AG04450 (cell line): ENCODE results near the gene DAPP1. TPM values are rescaled to one million over a fixed set of nuclear protein-coding genes. Genes with fewer than 3 reads are reported as not detected.

Experiments
- CTCF ChIA-PET: fragments of 300-600, 350-600 bp; formaldehyde crosslinking; extraction: SDS; loops from one replicate; lab custom pipeline; 2022; ENCODE audit warnings: antibody characterized with exemption, inconsistent platforms; lab: Charles Lee
- POLR2A ChIA-PET: fragments of 350-600 bp; formaldehyde crosslinking; extraction: SDS; loops from one replicate; lab custom pipeline; 2021; ENCODE audit warnings: antibody characterized with exemption, inconsistent platforms; lab: Yijun Ruan, JAX
- DNase-seq: peaks from one replicate; pipeline ENCODE4 v3.0.0-alpha.2; 2011; ENCODE audit warnings: low read depth, low spot score
- H3K27ac ChIP-seq: one replicate; pipeline ENCODE4 v1.5.1; 2012; ENCODE audit warnings: low read depth, low read length, control low read depth
- H3K27me3 ChIP-seq: one replicate; pipeline ENCODE4 v1.6.0; 2012; ENCODE audit warnings: low read length; ENCODE audit not compliant: control insufficient read depth, insufficient read depth
- H3K4me3 ChIP-seq: 2 replicates; pipeline ENCODE4 v1.5.1; 2011; ENCODE audit warnings: mild to moderate bottlenecking, low read depth, low read length, control low read depth
- H3K9me3 ChIP-seq: 2 replicates; pipeline ENCODE4 v1.5.1; 2012; ENCODE audit warnings: low read length; ENCODE audit not compliant: control insufficient read depth, insufficient read depth
- CTCF ChIP-seq: IDR thresholded peaks from 2 replicates; pipeline ENCODE4 v1.5.1; 2011; ENCODE audit warnings: low read depth, low read length, control low read depth, inconsistent platforms
- polyA plus RNA-seq: library from polyadenylated mRNA; depleted of rRNA; stranded (reverse); fragments of >200 nt; gene quantifications from 2 replicates; pipeline ENCODE4 v1.2.3, GENCODE V29; 2011

Gene DAPP1
- polyA plus RNA-seq, 1 experiment: not detected

- no peak for DNase-seq
- ChIA-PET CTCF (no interaction called here), POLR2A (no interaction called here)
- Histone ChIP-seq H3K27ac (no peak overlapping the region), H3K9me3 (no peaks in the 10 kb centered on the region), H3K27me3 (peaks cover 2% of the 10 kb centered on the region), H3K4me3 (no peak overlapping the region)
- TF ChIP-seq CTCF: no peak
Observed at GRCh38 chr4:99843413-99843812, 26.8 kb downstream of the DAPP1 start.

GRCh38 chr4:99844048-99844447 is 27.4 kb downstream of the DAPP1 start:
- H3K27ac ChIP-seq: no peak overlapping the region
- no peak for DNase-seq
- TF ChIP-seq CTCF: no peak
- ChIA-PET CTCF (interaction anchor here (0.9 kb wide), 1 partner anchor 35 kb away, joined by 3 read pairs; no protein-coding TSS in a partner anchor), POLR2A (no interaction called here)
- H3K9me3 ChIP-seq: no peaks in the 10 kb centered on the region
- peaks cover 2% of the 10 kb centered on the region for H3K27me3 ChIP-seq
- no peak overlapping the region for H3K4me3 ChIP-seq

- no peak overlapping the region for H3K27ac ChIP-seq
- H3K9me3 ChIP-seq: no peaks in the 10 kb centered on the region
- no peak overlapping the region for H3K4me3 ChIP-seq
- ChIA-PET POLR2A (no interaction called here), CTCF (no interaction called here)
- TF ChIP-seq CTCF: no peak
- DNase-seq: no peak
- peaks cover 5% of the 10 kb centered on the region for H3K27me3 ChIP-seq
Observed at GRCh38 chr4:99845179-99845578, 28.6 kb downstream of the DAPP1 start.

- ChIA-PET POLR2A (no interaction called here), CTCF (no interaction called here)
- H3K27ac ChIP-seq: no peak overlapping the region
- H3K4me3 ChIP-seq: no peak overlapping the region
- peaks cover 5% of the 10 kb centered on the region for H3K27me3 ChIP-seq
- H3K9me3 ChIP-seq: no peaks in the 10 kb centered on the region
- no peak for TF ChIP-seq CTCF
- DNase-seq: no peak
Observed at GRCh38 chr4:99845708-99846469, 29.3 kb downstream of the DAPP1 start.

- no peak for TF ChIP-seq CTCF
- H3K27ac ChIP-seq: no peak overlapping the region
- peaks cover 5% of the 10 kb centered on the region for H3K27me3 ChIP-seq
- no peak overlapping the region for H3K4me3 ChIP-seq
- ChIA-PET POLR2A (no interaction called here), CTCF (no interaction called here)
- no peak for DNase-seq
- no peaks in the 10 kb centered on the region for H3K9me3 ChIP-seq
Observed at GRCh38 chr4:99846891-99847290, 30.3 kb downstream of the DAPP1 start.
